Liver (tissue), 9 donors: ENCODE measurements around the gene SNTA1. TPM values are rescaled to one million over a fixed set of nuclear protein-coding genes. Genes with fewer than 3 reads are reported as not detected.

Experiments used
- DNase-seq: peaks from one replicate; pipeline ENCODE4 v3.0.0-alpha.2; 2017; ENCODE audit warnings: low spot score
- H3K27ac ChIP-seq, 2 donors: one replicate each; pipeline ENCODE4 v1.7.0; 2013; ENCODE audit warnings: inconsistent platforms in 2 of 2, low read length in 2 of 2, control low read depth in 1 of 2, low read depth in 1 of 2, mild to moderate bottlenecking in 1 of 2
- H3K27me3 ChIP-seq, 4 donors: one replicate each; pipeline versions ENCODE4 v1.6.1 to v1.7.0; 2013; ENCODE audit warnings: low read length in 3 of 4, inconsistent platforms in 1 of 4, mild to moderate bottlenecking in 1 of 4, moderate library complexity in 1 of 4; ENCODE audit not compliant: control insufficient read depth in 4 of 4, insufficient read depth in 4 of 4
- H3K36me3 ChIP-seq, 4 donors: one replicate each; pipeline versions ENCODE4 v1.6.1 to v1.7.0; 2013; ENCODE audit warnings: low read length in 3 of 4, mild to moderate bottlenecking in 3 of 4, low read depth in 1 of 4, moderate library complexity in 1 of 4; ENCODE audit not compliant: control insufficient read depth in 4 of 4, insufficient read depth in 3 of 4
- H3K4me1 ChIP-seq, 4 donors: one replicate each; pipeline versions ENCODE4 v1.6.1 to v1.7.0; 2013; ENCODE audit warnings: low read length in 3 of 4, mild to moderate bottlenecking in 3 of 4, moderate library complexity in 1 of 4; ENCODE audit not compliant: control insufficient read depth in 4 of 4, insufficient read depth in 4 of 4
- H3K4me3 ChIP-seq, 3 donors: one replicate each; pipeline versions ENCODE4 v1.6.1 to v1.7.0; 2013; ENCODE audit warnings: low read length in 3 of 3, control low read depth in 1 of 3, low read depth in 1 of 3, mild to moderate bottlenecking in 1 of 3
- H3K9ac ChIP-seq, 2 donors: one replicate each; pipeline ENCODE4 v1.7.0; 2013; ENCODE audit warnings: low read length in 2 of 2, mild to moderate bottlenecking in 2 of 2, moderate library complexity in 2 of 2, control low read depth in 1 of 2, low read depth in 1 of 2
- H3K9me3 ChIP-seq, 4 donors: one replicate each; pipeline versions ENCODE4 v1.6.1 to v1.7.0; 2013; ENCODE audit warnings: low read length in 3 of 4; ENCODE audit not compliant: control insufficient read depth in 4 of 4
- EGR1 ChIP-seq, 2 donors: IDR thresholded peaks; 2 replicates each; pipeline ENCODE4 v1.6.1; 2016 to 2018; ENCODE audit warnings: antibody characterized with exemption in 2 of 2, low read depth in 2 of 2
- HNF4A ChIP-seq, 2 donors: conservative IDR thresholded peaks; 2 replicates each; pipeline ENCODE4 v1.6.1; 2016; ENCODE audit warnings: antibody characterized with exemption in 2 of 2, mild to moderate bottlenecking in 2 of 2
- HNF4G ChIP-seq: IDR thresholded peaks from 2 replicates; pipeline ENCODE4 v1.6.1; 2016; ENCODE audit warnings: antibody characterized with exemption
- JUND ChIP-seq, 2 donors: IDR thresholded peaks; 2 replicates each; pipeline ENCODE4 v1.6.1; 2016; ENCODE audit warnings: antibody characterized with exemption in 2 of 2
- RAD21 ChIP-seq, 2 donors: IDR thresholded peaks; 2 replicates each; pipeline ENCODE4 v1.6.1; 2016; ENCODE audit warnings: antibody characterized with exemption in 2 of 2, mild to moderate bottlenecking in 2 of 2
- RXRA ChIP-seq, 2 donors: IDR thresholded peaks; 2 replicates each; pipeline ENCODE4 v1.6.1; 2017 to 2018; ENCODE audit warnings: antibody characterized with exemption in 2 of 2, mild to moderate bottlenecking in 1 of 2
- SP1 ChIP-seq: IDR thresholded peaks from 2 replicates; pipeline ENCODE4 v1.6.1; 2018; ENCODE audit warnings: antibody characterized with exemption, mild to moderate bottlenecking
- TAF1 ChIP-seq: conservative IDR thresholded peaks from 2 replicates; pipeline ENCODE4 v1.6.1; 2016; ENCODE audit warnings: antibody characterized with exemption, mild to moderate bottlenecking
- YY1 ChIP-seq: IDR thresholded peaks from 2 replicates; pipeline ENCODE4 v1.6.1; 2016; ENCODE audit warnings: antibody characterized with exemption, mild to moderate bottlenecking
- WGBS: extraction: QIAGEN DNeasy Blood & Tissue Kit; methylation state at CpG from one replicate; pipeline ENCODE4 v1.1.7; 2013; 5-methylcytosine and 5-hydroxymethylcytosine counted together
- polyA plus RNA-seq, 2 donors: library from polyadenylated mRNA; stranded (reverse) in 1 of 2; unstranded in 1 of 2; fragments of 200-250 nt in 1 of 2; fragments of >200 nt in 1 of 2; fragmentation: Nextera tagmentation in 1 of 2; extraction: Ambion mirVana in 1 of 2; gene quantifications; one replicate each; pipeline versions ENCODE4 v1.2.1 to v1.2.3, GENCODE V29; 2013 to 2015
- total RNA-seq, 2 donors: library from RNA; depleted of rRNA; stranded (reverse); fragments of >200 nt; gene quantifications; one replicate each; pipeline ENCODE4 v1.2.3, GENCODE V29; 2014
- TF ChIP-seq, protein P1 (sequence below): IDR thresholded peaks from 2 replicates; pipeline ENCODE4 v1.6.1; 2016; ENCODE audit warnings: antibody characterized with exemption
- TF ChIP-seq, protein P2 (sequence below): IDR thresholded peaks from 2 replicates; pipeline ENCODE4 v1.6.1; 2016; ENCODE audit warnings: antibody characterized with exemption
- TF ChIP-seq, protein P3 (sequence below): IDR thresholded peaks from 2 replicates; pipeline ENCODE4 v1.6.1; 2016; ENCODE audit warnings: antibody characterized with exemption
- TF ChIP-seq, protein P4 (sequence below): fragments of 150-350 bp; IDR thresholded peaks from 2 replicates; pipeline ENCODE4 v1.5.1; 2017; ENCODE audit warnings: improper control_type of control experiment, low read depth, low read length; ENCODE audit not compliant: missing input control
- donor health status: healthy.
- donor health status: healthy.
- donor health status: healthy.
- donor health status: healthy.
- donor health status: healthy.

The SNTA1 gene
- total and polyA plus RNA-seq, 4 donors, result 3.8 to 9.6 (median 6.9) TPM

DNA sequence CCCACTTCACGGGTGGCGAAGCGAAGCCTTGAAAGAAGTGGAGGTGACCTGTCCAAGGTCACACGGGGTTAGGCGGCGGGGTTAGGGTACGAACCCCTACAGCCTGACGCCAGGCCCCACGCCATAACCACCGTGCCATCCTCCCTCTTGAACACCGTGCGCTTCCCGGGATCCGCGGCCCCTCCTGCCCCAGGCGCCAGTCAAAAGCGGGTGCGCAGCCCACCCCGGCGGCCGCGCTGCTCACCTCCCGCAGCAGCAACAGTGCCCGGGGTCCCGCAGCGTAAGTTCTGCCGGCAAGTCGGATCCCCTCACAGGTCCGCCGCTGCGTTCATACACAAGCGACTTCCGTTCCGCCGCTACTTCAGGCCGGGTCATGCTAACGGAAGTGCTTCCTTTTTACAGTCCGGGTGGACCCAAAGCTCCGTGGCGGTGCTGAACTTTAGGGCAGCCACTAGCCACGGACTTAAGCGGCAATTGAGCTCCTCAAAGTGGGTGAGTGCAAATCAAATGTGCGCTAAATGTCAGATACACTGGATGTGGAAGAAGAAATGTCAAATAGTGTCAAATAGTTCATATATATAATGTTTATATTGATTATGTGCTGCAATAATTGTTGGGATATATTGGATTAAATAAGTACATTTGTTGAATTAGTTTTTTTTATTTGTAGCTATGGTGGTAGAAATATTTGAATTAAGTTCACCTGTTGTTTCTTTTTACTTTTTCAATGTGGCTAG lies 42.2 kb downstream of the SNTA1 start, which contains the start of gene CDK5RAP1 (continued):
- TF ChIP-seq, protein P1, sequence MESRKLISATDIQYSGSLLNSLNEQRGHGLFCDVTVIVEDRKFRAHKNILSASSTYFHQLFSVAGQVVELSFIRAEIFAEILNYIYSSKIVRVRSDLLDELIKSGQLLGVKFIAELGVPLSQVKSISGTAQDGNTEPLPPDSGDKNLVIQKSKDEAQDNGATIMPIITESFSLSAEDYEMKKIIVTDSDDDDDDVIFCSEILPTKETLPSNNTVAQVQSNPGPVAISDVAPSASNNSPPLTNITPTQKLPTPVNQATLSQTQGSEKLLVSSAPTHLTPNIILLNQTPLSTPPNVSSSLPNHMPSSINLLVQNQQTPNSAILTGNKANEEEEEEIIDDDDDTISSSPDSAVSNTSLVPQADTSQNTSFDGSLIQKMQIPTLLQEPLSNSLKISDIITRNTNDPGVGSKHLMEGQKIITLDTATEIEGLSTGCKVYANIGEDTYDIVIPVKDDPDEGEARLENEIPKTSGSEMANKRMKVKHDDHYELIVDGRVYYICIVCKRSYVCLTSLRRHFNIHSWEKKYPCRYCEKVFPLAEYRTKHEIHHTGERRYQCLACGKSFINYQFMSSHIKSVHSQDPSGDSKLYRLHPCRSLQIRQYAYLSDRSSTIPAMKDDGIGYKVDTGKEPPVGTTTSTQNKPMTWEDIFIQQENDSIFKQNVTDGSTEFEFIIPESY, result no peak
- TF ChIP-seq YY1 (peak; percentile 87), TAF1 (no peak), JUND (IDR thresholded peaks at IDR 0.05) (no peak)

DNA sequence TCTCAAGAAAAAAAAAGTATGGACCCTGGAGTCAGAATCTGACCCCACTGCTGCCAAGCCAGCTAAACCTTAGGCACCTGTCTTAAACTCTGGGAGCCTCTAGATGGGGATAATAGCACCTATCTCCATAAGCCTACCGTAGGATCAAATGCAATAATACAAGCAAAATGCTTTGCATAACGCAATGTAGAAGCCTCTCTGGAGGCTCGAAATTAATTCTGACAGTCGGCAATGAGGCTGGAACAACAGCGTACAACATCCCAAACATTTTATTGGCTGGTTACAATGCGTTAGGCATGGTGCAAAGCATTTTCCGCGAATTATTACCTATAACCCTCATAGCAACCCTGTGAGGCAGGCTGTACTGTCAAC lies 42.8 kb downstream of the SNTA1 start:
- Histone ChIP-seq H3K9me3 (no peaks in the 10 kb centered on the region), H3K4me1 (peaks cover 5 to 23% (median 21%) of the 10 kb centered on the region in 4 donors), H3K4me3 (peak overlapping the region; percentile 86 to 100 (median 98)), H3K27me3 (no peaks in the 10 kb centered on the region), H3K27ac (peak overlapping the region; percentile 38 to 64), H3K36me3 (no peaks in the 10 kb centered on the region), H3K9ac (peak overlapping the region; percentile 92 to 94)
- 0% methylated on average over 8 of the region's 8 CpGs for WGBS
- no peak for DNase-seq
- TF ChIP-seq, protein P2, sequence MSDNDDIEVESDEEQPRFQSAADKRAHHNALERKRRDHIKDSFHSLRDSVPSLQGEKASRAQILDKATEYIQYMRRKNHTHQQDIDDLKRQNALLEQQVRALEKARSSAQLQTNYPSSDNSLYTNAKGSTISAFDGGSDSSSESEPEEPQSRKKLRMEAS, result no peak
- TF ChIP-seq SP1 (no peak), HNF4A (conservative IDR thresholded peaks at IDR 0.05) (peak in 1 of 2 donors; percentile 5), RAD21 (IDR thresholded peaks at IDR 0.05) (peak; percentile 56 to 60)
- TF ChIP-seq, protein P3, sequence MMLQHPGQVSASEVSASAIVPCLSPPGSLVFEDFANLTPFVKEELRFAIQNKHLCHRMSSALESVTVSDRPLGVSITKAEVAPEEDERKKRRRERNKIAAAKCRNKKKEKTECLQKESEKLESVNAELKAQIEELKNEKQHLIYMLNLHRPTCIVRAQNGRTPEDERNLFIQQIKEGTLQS, result no peak

DNA sequence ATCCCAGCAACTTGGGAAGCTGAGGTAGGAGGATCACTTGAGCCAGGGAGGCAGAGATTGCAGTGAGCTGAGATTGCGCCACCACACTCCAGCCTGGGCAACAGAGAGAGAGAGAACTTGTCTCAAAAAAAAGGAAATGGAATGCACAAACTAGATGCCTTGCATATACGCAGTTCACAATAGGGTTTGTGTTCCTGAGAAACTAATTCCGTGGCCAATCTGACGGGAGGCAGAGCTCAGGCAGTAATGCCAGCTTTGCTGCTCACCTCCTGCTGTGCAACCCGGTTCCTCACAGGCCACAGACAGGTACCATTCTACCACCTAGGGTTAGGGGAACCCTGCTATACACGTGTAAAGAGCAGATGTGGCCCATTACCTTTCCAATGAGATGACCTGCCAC lies 43.6 kb downstream of the SNTA1 start:
- no peak overlapping the region for H3K9ac ChIP-seq
- H3K9me3 ChIP-seq, result no peaks in the 10 kb centered on the region
- H3K27ac ChIP-seq, result no peak overlapping the region

More for the DNA sequence above, 43.6 kb downstream of the SNTA1 start:
- H3K4me1 ChIP-seq, result peaks cover 5 to 23% (median 21%) of the 10 kb centered on the region in 4 donors
- TF ChIP-seq RXRA (IDR thresholded peaks at IDR 0.05) (no peak), TAF1 (no peak), HNF4G (no peak), EGR1 (IDR thresholded peaks at IDR 0.05; ENCODE audit: low read depth in 2 of 2) (no peak)
- TF ChIP-seq, protein P4, sequence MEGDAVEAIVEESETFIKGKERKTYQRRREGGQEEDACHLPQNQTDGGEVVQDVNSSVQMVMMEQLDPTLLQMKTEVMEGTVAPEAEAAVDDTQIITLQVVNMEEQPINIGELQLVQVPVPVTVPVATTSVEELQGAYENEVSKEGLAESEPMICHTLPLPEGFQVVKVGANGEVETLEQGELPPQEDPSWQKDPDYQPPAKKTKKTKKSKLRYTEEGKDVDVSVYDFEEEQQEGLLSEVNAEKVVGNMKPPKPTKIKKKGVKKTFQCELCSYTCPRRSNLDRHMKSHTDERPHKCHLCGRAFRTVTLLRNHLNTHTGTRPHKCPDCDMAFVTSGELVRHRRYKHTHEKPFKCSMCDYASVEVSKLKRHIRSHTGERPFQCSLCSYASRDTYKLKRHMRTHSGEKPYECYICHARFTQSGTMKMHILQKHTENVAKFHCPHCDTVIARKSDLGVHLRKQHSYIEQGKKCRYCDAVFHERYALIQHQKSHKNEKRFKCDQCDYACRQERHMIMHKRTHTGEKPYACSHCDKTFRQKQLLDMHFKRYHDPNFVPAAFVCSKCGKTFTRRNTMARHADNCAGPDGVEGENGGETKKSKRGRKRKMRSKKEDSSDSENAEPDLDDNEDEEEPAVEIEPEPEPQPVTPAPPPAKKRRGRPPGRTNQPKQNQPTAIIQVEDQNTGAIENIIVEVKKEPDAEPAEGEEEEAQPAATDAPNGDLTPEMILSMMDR, result no peak
- TF ChIP-seq, protein P2, result no peak
- no peak for DNase-seq
- H3K4me3 ChIP-seq, result no peak overlapping the region
- H3K27me3 ChIP-seq, result no peaks in the 10 kb centered on the region
- peaks cover 0 to 4% (median 3%) of the 10 kb centered on the region in 4 donors for H3K36me3 ChIP-seq
- WGBS, result 63% methylated on average over 6 of the region's 6 CpGs
